GM19240 (cell line): ENCODE results near the gene TAX1BP1.

Experiments
- DNase-seq: peaks from one replicate; pipeline ENCODE4 v3.0.0; 2011; ENCODE audit warnings: low spot score; ENCODE audit not compliant: insufficient read length

Gene TAX1BP1

GRCh38 chr7:27779873-27780272 is 39.9 kb downstream of the TAX1BP1 start:
- no peak for DNase-seq

- no peak for DNase-seq
Measured at GRCh38 chr7:27781188-27781587, 41.2 kb downstream of the TAX1BP1 start.

- DNase-seq, result no peak
Measured at GRCh38 chr7:27782849-27783248, 42.9 kb downstream of the TAX1BP1 start.

GRCh38 chr7:27784399-27785053 is 44.6 kb downstream of the TAX1BP1 start:
- no peak for DNase-seq

GRCh38 chr7:27788437-27788836 is 48.5 kb downstream of the TAX1BP1 start:
- no peak for DNase-seq

- no peak for DNase-seq
Measured at GRCh38 chr7:27793780-27794179, 53.8 kb downstream of the TAX1BP1 start.

- no peak for DNase-seq
Measured at GRCh38 chr7:27795977-27796376, 56.0 kb downstream of the TAX1BP1 start.

- DNase-seq, result no peak
Measured at GRCh38 chr7:27799212-27799611, 59.2 kb downstream of the TAX1BP1 start.

- DNase-seq, result no peak
Measured at GRCh38 chr7:27802999-27803398, 63.0 kb downstream of the TAX1BP1 start.

- DNase-seq, result no peak
Measured at GRCh38 chr7:27804139-27804538, 64.2 kb downstream of the TAX1BP1 start.

- DNase-seq, result no peak
Measured at GRCh38 chr7:27808626-27809025, 68.7 kb downstream of the TAX1BP1 start.

- no peak for DNase-seq
Measured at GRCh38 chr7:27810186-27810585, 70.2 kb downstream of the TAX1BP1 start.

- DNase-seq, result no peak
Measured at GRCh38 chr7:27812706-27813105, 72.7 kb downstream of the TAX1BP1 start.

GRCh38 chr7:27822245-27822644 is 82.3 kb downstream of the TAX1BP1 start:
- DNase-seq, result no peak

- no peak for DNase-seq
Measured at GRCh38 chr7:27825891-27826290, 85.9 kb downstream of the TAX1BP1 start.

GRCh38 chr7:27826357-27826756 is 86.4 kb downstream of the TAX1BP1 start:
- DNase-seq, result no peak

- no peak for DNase-seq
Measured at GRCh38 chr7:27834179-27834921, 94.4 kb downstream of the TAX1BP1 start.

GRCh38 chr7:27835376-27835775 is 95.4 kb downstream of the TAX1BP1 start:
- no peak for DNase-seq

- no peak for DNase-seq
Measured at GRCh38 chr7:27836536-27836935, 96.6 kb downstream of the TAX1BP1 start.

GRCh38 chr7:27839099-27839498 is 99.1 kb downstream of the TAX1BP1 start:
- no peak for DNase-seq

- DNase-seq, result no peak
Measured at GRCh38 chr7:27840313-27840712, 100.4 kb downstream of the TAX1BP1 start.

GRCh38 chr7:27840760-27841364 is 100.9 kb downstream of the TAX1BP1 start:
- DNase-seq, result no peak
